ENCODE measurements around the gene OR2W3.

Gene OR2W3

GRCh38 chr1:247895163-247895637 lies at the start of gene OR2W3:
OR2W3 (plus strand) TSS chr1:247895587; CDS start chr1:247895587, 0 bp downstream.
- no peak for FAIRE-seq

GRCh38 chr1:247845693-247846017 lies 49.7 kb upstream of the OR2W3 start:
- no peak for FAIRE-seq

- no peak for FAIRE-seq
Measured at GRCh38 chr1:247848346-247848745, 47.0 kb upstream of the OR2W3 start.

GRCh38 chr1:247849616-247850015 lies 45.8 kb upstream of the OR2W3 start:
- no peak for FAIRE-seq

GRCh38 chr1:247854899-247855545 lies 40.4 kb upstream of the OR2W3 start:
- FAIRE-seq, result no peak

GRCh38 chr1:247855911-247856310 lies 39.5 kb upstream of the OR2W3 start:
- no peak for FAIRE-seq

- no peak for FAIRE-seq
Measured at GRCh38 chr1:247857069-247857984, 38.1 kb upstream of the OR2W3 start, which contains the start of gene TRIM58. TRIM58 (plus strand) TSS chr1:247857187; CDS start chr1:247857247, 60 bp downstream.

GRCh38 chr1:247857985-247858619 lies 37.3 kb upstream of the OR2W3 start:
- no peak for FAIRE-seq

GRCh38 chr1:247862756-247863155 lies 32.6 kb upstream of the OR2W3 start:
- FAIRE-seq, result no peak

- no peak for FAIRE-seq
Measured at GRCh38 chr1:247864644-247865043, 30.7 kb upstream of the OR2W3 start.

GRCh38 chr1:247865416-247865815 lies 30.0 kb upstream of the OR2W3 start:
- no peak for FAIRE-seq

GRCh38 chr1:247883346-247883745 lies 12.0 kb upstream of the OR2W3 start:
- FAIRE-seq, result no peak

GRCh38 chr1:247884797-247885413 lies 10.5 kb upstream of the OR2W3 start:
- no peak for FAIRE-seq

- no peak for FAIRE-seq
Measured at GRCh38 chr1:247895976-247896375, 589 bp downstream of the OR2W3 start.

GRCh38 chr1:247904122-247904521 lies 8.7 kb downstream of the OR2W3 start:
- FAIRE-seq, result no peak

- no peak for FAIRE-seq
Measured at GRCh38 chr1:247905181-247905580, 9.8 kb downstream of the OR2W3 start.

GRCh38 chr1:247905910-247906503 lies 10.6 kb downstream of the OR2W3 start:
- FAIRE-seq, result no peak

- FAIRE-seq, result no peak
Measured at GRCh38 chr1:247906504-247907047, 11.2 kb downstream of the OR2W3 start.

GRCh38 chr1:247908766-247909165 lies 13.4 kb downstream of the OR2W3 start:
- FAIRE-seq, result no peak

- no peak for FAIRE-seq
Measured at GRCh38 chr1:247913786-247914185, 18.4 kb downstream of the OR2W3 start.

- FAIRE-seq, result no peak
Measured at GRCh38 chr1:247914941-247915662, 19.7 kb downstream of the OR2W3 start.

GRCh38 chr1:247919952-247920351 lies 24.6 kb downstream of the OR2W3 start, which contains the start of gene OR2T8:
OR2T8 (plus strand) TSS chr1:247920252; CDS start chr1:247921018, 766 bp downstream.
- FAIRE-seq, result no peak
